GM12878 (cell line): ENCODE measurements around the gene TCP11L2. TPM values are rescaled to one million over a fixed set of nuclear protein-coding genes. Genes with fewer than 3 reads are reported as not detected.

Experiments used
- ATAC-seq: fragments of 200-7000 bp; cut with Tn5 transposase; 3 replicates; pipeline ENCODE4 v1.9.1; 2020; ENCODE audit warnings: mild to moderate bottlenecking, moderate library complexity
- BruUV-seq: library from RNA; stranded (reverse); fragments of 400-500 nt; replicated peaks from 2 replicates; lab custom pipeline; 2021; lab: Mats Ljungman, UMichigan
- CTCF ChIA-PET: fragments of 300-600 bp; sonication (Branson Sonifier 250); formaldehyde crosslinking; extraction: SDS; loops from one replicate; lab custom pipeline; 2021; ENCODE audit warnings: inconsistent platforms; lab: Yijun Ruan, JAX
- POLR2A ChIA-PET: fragments of 350-600 bp; formaldehyde crosslinking; extraction: SDS; loops from one replicate; lab custom pipeline; 2021; ENCODE audit warnings: inconsistent platforms; lab: Charles Lee
- RAD21 ChIA-PET: fragments of 300-600 bp; sonication (Branson Sonifier 250); formaldehyde crosslinking; loops from one replicate; lab custom pipeline; 2023; ENCODE audit warnings: antibody characterized with exemption; ENCODE audit not compliant: unreplicated experiment; lab: Charles Lee
- SMC1A ChIA-PET: fragments of 300-600 bp; sonication (Branson Sonifier 250); formaldehyde crosslinking; loops from one replicate; lab custom pipeline; 2023; ENCODE audit not compliant: unreplicated experiment, uncharacterized antibody; lab: Charles Lee
- DNase-seq: peaks from one replicate; pipeline ENCODE4 v3.0.0-alpha.2; 2011; ENCODE audit warnings: low read depth, low spot score
- FAIRE-seq: peaks from 3 replicates; lab custom pipeline; 2011; peaks lifted over from hg19 to GRCh38; lab: Jason Lieb, UNC
- H2AFZ ChIP-seq: 2 replicates; pipeline ENCODE4 v1.6.0; 2011; ENCODE audit warnings: low read depth, low read length, control low read depth; ENCODE audit not compliant: control insufficient read depth
- H3K27ac ChIP-seq: 2 replicates; pipeline ENCODE4 v1.5.1; 2011; ENCODE audit warnings: control low read depth; ENCODE audit not compliant: control insufficient read depth, insufficient read depth
- H3K27me3 ChIP-seq, 2 experiments: replicated peaks in 1 of 2; 2 replicates each; pipeline versions ENCODE4 v1.6.0 to v1.6.1; 2011; ENCODE audit warnings: low read length in 1 of 2; ENCODE audit not compliant: control insufficient read depth in 2 of 2, insufficient read depth in 2 of 2
- H3K36me3 ChIP-seq, 2 experiments: 2 replicates each; pipeline ENCODE4 v1.5.1; 2011; ENCODE audit warnings: low read length in 1 of 2; ENCODE audit not compliant: control insufficient read depth in 2 of 2, insufficient read depth in 2 of 2
- H3K4me1 ChIP-seq: 2 replicates; pipeline ENCODE4 v1.6.1; 2011; ENCODE audit warnings: mild to moderate bottlenecking, low read length, moderate library complexity, mixed read lengths; ENCODE audit not compliant: control insufficient read depth, insufficient read depth
- H3K4me2 ChIP-seq: 2 replicates; pipeline ENCODE4 v1.6.0; 2011; ENCODE audit warnings: control low read depth; ENCODE audit not compliant: control insufficient read depth, insufficient read depth
- H3K4me3 ChIP-seq: fragments of 200-600 bp; sonication (generic); 2 replicates; pipeline ENCODE4 v1.5.1; 2016
- H3K79me2 ChIP-seq: 2 replicates; pipeline ENCODE4 v1.6.0; 2011; ENCODE audit warnings: low read length; ENCODE audit not compliant: control insufficient read depth, insufficient read depth
- H3K9ac ChIP-seq: 2 replicates; pipeline ENCODE4 v1.8.0; 2011; ENCODE audit warnings: low read length, control low read depth, mixed read lengths; ENCODE audit not compliant: control insufficient read depth, insufficient read depth
- H3K9me3 ChIP-seq: replicated peaks from 3 replicates; pipeline ENCODE4 v1.5.1; 2011; ENCODE audit warnings: mild to moderate bottlenecking, low read length; ENCODE audit not compliant: control insufficient read depth, insufficient read depth
- H4K20me1 ChIP-seq: 2 replicates; pipeline ENCODE4 v1.6.0; 2011; ENCODE audit not compliant: control insufficient read depth, insufficient read depth
- BRCA1 ChIP-seq: IDR thresholded peaks from 2 replicates; pipeline ENCODE4 v1.6.1; 2011; ENCODE audit warnings: low read depth, low read length, improper control_type of control experiment
- CHD1 ChIP-seq: IDR thresholded peaks from 2 replicates; pipeline ENCODE4 v1.6.1; 2012; ENCODE audit warnings: low read depth, low read length, improper control_type of control experiment
- CREM ChIP-seq: IDR thresholded peaks from 2 replicates; pipeline ENCODE4 v1.6.1; 2014; ENCODE audit warnings: antibody characterized with exemption, low read depth
- HDGF ChIP-seq: fragments of 450-650 bp; IDR thresholded peaks from 2 replicates; pipeline ENCODE4 v1.6.1; 2016; ENCODE audit warnings: antibody characterized with exemption
- MLLT1 ChIP-seq: fragments of 450-650 bp; IDR thresholded peaks from 2 replicates; pipeline ENCODE4 v1.6.1; 2016; ENCODE audit warnings: mild to moderate bottlenecking
- PAX5 ChIP-seq: IDR thresholded peaks from 2 replicates; pipeline ENCODE4 v1.6.1; 2011; ENCODE audit warnings: low read depth, low read length, borderline replicate concordance
- SIN3A ChIP-seq: IDR thresholded peaks from 2 replicates; pipeline ENCODE4 v1.6.1; 2012; ENCODE audit warnings: low read depth, low read length, improper control_type of control experiment
- SMAD5 ChIP-seq: IDR thresholded peaks from 2 replicates; pipeline ENCODE4 v1.6.1; 2016; ENCODE audit warnings: antibody characterized with exemption, low read depth
- SMC3 ChIP-seq: IDR thresholded peaks from 2 replicates; pipeline ENCODE4 v1.6.1; 2011; ENCODE audit warnings: low read length, improper control_type of control experiment, borderline replicate concordance
- YY1 ChIP-seq: IDR thresholded peaks from 2 replicates; pipeline ENCODE4 v1.6.1; 2011; ENCODE audit warnings: low read depth, mild to moderate bottlenecking, low read length
- ZNF384 ChIP-seq: IDR thresholded peaks from 2 replicates; pipeline ENCODE4 v1.6.1; 2012; ENCODE audit warnings: low read depth, mild to moderate bottlenecking, low read length, improper control_type of control experiment, borderline replicate concordance
- WGBS: methylation state at CpG from one replicate; pipeline ENCODE4 v1.1.6; 2016; ENCODE audit warnings: low lambda C conversion rate; ENCODE audit not compliant: insufficient replicate concordance, insufficient coverage; ENCODE audit errors: missing lambda C conversion rate; 5-methylcytosine and 5-hydroxymethylcytosine counted together
- in situ Hi-C: fragments of 300-500 bp; cut with MboI; formaldehyde crosslinking; loops from 9 replicates; pipeline ENCODE4 v1.14.3; 2018; ENCODE audit warnings: mixed read lengths
- intact Hi-C: fragments of 100-400 bp; cut with micrococcal nuclease; formaldehyde crosslinking; loops from one replicate; pipeline ENCODE4 v1.14.2; 2022; ENCODE audit not compliant: unreplicated experiment
- polyA plus RNA-seq, 11 experiments: library from polyadenylated mRNA; depleted of rRNA in 4 of 11; unstranded in 6 of 11; stranded (reverse) in 5 of 11; fragments of >200 nt; fragmentation: Nextera tagmentation in 4 of 11; fragmentation: Illumina TruSeq in 1 of 11; extraction: Ambion mirVana in 4 of 11; extraction: Trizol in 1 of 11; gene quantifications; 1 replicate in 1 of 11; 2 replicates in 10 of 11; pipeline versions ENCODE4 v1.2.1 to v1.2.3, GENCODE V29; 2011 to 2016; ENCODE audit warnings: inconsistent platforms in 2 of 11, missing spikeins in 2 of 11, low read depth in 1 of 11
- total RNA-seq, 4 experiments: library from RNA; depleted of rRNA in 3 of 4; stranded (reverse); fragments of >200 nt in 3 of 4; fragmentation: Illumina TruSeq in 1 of 4; extraction: Trizol in 1 of 4; gene quantifications; 2 replicates each; pipeline versions ENCODE4 v1.2.1 to v1.2.3, GENCODE V29; 2013 to 2021

TCP11L2 gene
- total and polyA plus RNA-seq, 10 of the 15 experiments (the other 5 are each of a cell fraction or from before 2014, with no cell fraction given), result 0.18 to 5.0 (median 0.90) TPM

- Histone ChIP-seq H3K4me2 (no peak overlapping the region), H3K79me2 (no peaks in the 10 kb centered on the region), H3K27ac (no peak overlapping the region), H3K4me3 (no peak overlapping the region), H3K36me3 (no peaks in the 10 kb centered on the region), H3K9ac (no peak overlapping the region), H3K27me3 (no peaks in the 10 kb centered on the region), H4K20me1 (no peaks in the 10 kb centered on the region; the same call in 1 of the 2 replicates), H2AFZ (no peak overlapping the region), H3K4me1 (no peaks in the 10 kb centered on the region), H3K9me3 (no peaks in the 10 kb centered on the region)
- POLR2A ChIA-PET, result no interaction called here
- in situ Hi-C loops (no loop called here), intact Hi-C loops (no loop called here)
- RAD21 ChIA-PET, result no interaction called here
- TF ChIP-seq SMC3, result no peak
- TF ChIP-seq SMAD5, result no peak
- no peak for TF ChIP-seq YY1
- no peak for TF ChIP-seq CHD1
- TF ChIP-seq BRCA1, result no peak
- no peak for TF ChIP-seq MLLT1
- no peak for TF ChIP-seq HDGF
- TF ChIP-seq ZNF384, result no peak
- TF ChIP-seq SIN3A, result no peak
- no peak for TF ChIP-seq CREM
- TF ChIP-seq PAX5, result no peak
- 65% methylated on average over 5 of the region's 5 CpGs for WGBS
- DNase-seq, result no peak
- no peak for ATAC-seq
- CTCF ChIA-PET, result interaction anchor here (1.7 kb wide), 1 partner anchor 11 kb away, joined by 5 read pairs; no protein-coding TSS in a partner anchor
- SMC1A ChIA-PET, result interaction anchor here (0.5 kb wide), 1 partner anchor 67 kb away, joined by 3 read pairs; no protein-coding TSS in a partner anchor
- no peak for FAIRE-seq
- no TSS peak for BruUV-seq
These were observed 11.2 kb upstream of the TCP11L2 start for GRCh38 chr12:106291342-106291741.
